Mucosa of descending colon (tissue), 3 donors: ENCODE measurements around the gene CYSTM1. TPM values are rescaled to one million over a fixed set of nuclear protein-coding genes. Genes with fewer than 3 reads are reported as not detected.

ENCODE experiments used
- ATAC-seq: fragments of 200-7000 bp; cut with Tn5 transposase; one replicate; pipeline ENCODE4 v1.9.1; 2020; ENCODE audit warnings: mild to moderate bottlenecking, moderate library complexity
- DNase-seq, 3 donors: peaks; one replicate each; pipeline ENCODE4 v3.0.0-alpha.2; 2020
- H3K36me3 ChIP-seq: fragments of 200-600 bp; one replicate; pipeline ENCODE4 v1.8.0; 2021; ENCODE audit warnings: low read depth, mild to moderate bottlenecking
- H3K4me1 ChIP-seq: fragments of 200-600 bp; one replicate; pipeline ENCODE4 v1.8.0; 2021; ENCODE audit warnings: low read depth, mild to moderate bottlenecking
- H3K4me3 ChIP-seq: fragments of 200-600 bp; one replicate; pipeline ENCODE4 v1.8.0; 2021; ENCODE audit warnings: mild to moderate bottlenecking
- H3K9me3 ChIP-seq: fragments of 200-600 bp; one replicate; pipeline ENCODE4 v1.8.0; 2021; ENCODE audit warnings: mild to moderate bottlenecking
- intact Hi-C, 2 donors: fragments of 100-400 bp; cut with DNase I in 1 of 2; cut with micrococcal nuclease in 1 of 2; formaldehyde crosslinking; loops; one replicate each; pipeline versions ENCODE4 v1.11.0 to v1.11.1; 2022; cut with DNase I, micrococcal nuclease
- total RNA-seq, 3 donors: library from RNA; stranded (reverse); fragmentation: NEBNext Ultra II Directional in 2 of 3; extraction: Animal tissue kit (Norgen Biotek cat#: 25700) in 2 of 3; gene quantifications; one replicate each; pipeline versions ENCODE4 v1.2.1 to v1.2.4, GENCODE V29; 2021 to 2023
- TF ChIP-seq, protein P1 (sequence below): fragments of 200-600 bp; IDR thresholded peaks from one replicate; pipeline ENCODE4 v1.8.0; 2022; ENCODE audit warnings: antibody characterized with exemption, mild to moderate bottlenecking
- donor health status: DM: no; HTN: no; CAD: no; lungs with moderate emphysema.
- donor health status: DM: no; HTN: no; CAD: no.
- donor health status: DM: no; HTN: yes; CAD: no.

Gene CYSTM1
- total RNA-seq, 3 donors from 2014 or later = 76.3 to 175 (median 136) TPM

DNA sequence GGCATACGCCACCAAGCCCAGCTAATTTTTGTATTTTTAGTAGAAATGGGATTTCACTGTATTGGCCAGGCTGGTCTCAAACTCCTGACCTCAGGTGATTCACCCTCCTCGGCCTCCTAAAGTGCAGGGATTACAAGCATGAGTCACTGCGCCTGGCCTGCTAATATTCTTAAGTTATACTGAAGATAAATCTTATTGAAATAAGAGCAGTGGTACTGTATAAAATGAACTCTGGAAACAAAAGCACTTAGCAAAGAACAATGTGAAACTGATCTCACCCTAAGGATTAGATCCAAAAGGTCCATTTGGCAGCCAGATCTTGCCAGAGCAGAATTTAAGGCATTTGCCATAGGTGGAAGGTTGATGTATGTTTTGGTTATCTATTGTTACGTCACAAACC, 27.1 kb downstream of the CYSTM1 start:
- intact Hi-C loops = no loop called here
- TF ChIP-seq, protein P1, sequence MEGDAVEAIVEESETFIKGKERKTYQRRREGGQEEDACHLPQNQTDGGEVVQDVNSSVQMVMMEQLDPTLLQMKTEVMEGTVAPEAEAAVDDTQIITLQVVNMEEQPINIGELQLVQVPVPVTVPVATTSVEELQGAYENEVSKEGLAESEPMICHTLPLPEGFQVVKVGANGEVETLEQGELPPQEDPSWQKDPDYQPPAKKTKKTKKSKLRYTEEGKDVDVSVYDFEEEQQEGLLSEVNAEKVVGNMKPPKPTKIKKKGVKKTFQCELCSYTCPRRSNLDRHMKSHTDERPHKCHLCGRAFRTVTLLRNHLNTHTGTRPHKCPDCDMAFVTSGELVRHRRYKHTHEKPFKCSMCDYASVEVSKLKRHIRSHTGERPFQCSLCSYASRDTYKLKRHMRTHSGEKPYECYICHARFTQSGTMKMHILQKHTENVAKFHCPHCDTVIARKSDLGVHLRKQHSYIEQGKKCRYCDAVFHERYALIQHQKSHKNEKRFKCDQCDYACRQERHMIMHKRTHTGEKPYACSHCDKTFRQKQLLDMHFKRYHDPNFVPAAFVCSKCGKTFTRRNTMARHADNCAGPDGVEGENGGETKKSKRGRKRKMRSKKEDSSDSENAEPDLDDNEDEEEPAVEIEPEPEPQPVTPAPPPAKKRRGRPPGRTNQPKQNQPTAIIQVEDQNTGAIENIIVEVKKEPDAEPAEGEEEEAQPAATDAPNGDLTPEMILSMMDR = no peak
- no peaks in the 10 kb centered on the region for H3K9me3 ChIP-seq
- no peaks in the 10 kb centered on the region for H3K4me1 ChIP-seq
- DNase-seq = no peak
- no peak for ATAC-seq
- no peaks in the 10 kb centered on the region for H3K36me3 ChIP-seq
- no peak overlapping the region for H3K4me3 ChIP-seq

DNA sequence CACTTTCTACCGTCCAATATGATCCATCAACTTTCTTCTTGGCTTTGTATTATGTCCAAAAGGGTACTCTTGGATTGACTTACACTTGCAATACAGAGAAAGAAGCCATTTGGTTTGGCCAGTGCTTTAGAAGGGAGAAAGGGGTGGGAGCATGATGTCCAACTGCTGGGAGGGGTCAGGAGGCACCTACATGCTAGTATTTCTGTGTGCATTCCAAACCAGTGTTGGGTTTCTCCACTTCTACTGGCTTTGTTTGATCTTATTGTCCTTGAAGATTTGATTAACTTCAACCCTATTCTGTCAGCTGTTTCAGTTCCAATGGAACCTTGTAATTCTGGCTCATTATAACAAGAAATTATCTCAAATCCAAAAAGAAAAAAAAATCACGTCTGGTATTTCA, 27.6 kb downstream of the CYSTM1 start:
- Histone ChIP-seq H3K36me3 (no peaks in the 10 kb centered on the region), H3K9me3 (no peaks in the 10 kb centered on the region), H3K4me3 (no peak overlapping the region), H3K4me1 (no peaks in the 10 kb centered on the region)
- DNase-seq = no peak
- intact Hi-C loops = no loop called here
- no peak for ATAC-seq
- TF ChIP-seq, protein P1 = no peak

DNA sequence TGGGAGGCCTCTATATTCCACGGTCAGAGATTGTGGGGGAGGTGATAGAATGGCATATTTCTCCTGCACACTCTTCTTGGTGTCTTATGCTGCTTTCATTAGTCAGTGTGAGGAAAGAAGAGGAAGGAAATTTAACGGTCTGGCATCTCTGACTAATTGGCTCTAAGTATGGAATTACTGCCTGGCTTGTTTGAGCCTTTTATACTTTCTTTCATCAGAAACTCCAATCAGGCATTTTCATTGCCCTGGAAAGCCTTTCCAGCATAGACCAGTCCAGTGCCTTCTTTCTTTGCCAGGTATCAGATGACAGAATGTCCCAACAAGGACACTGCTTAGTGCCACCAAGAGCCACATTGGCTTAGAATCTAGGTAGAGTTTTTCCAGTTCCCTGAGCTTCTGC, 30.2 kb downstream of the CYSTM1 start:
- Histone ChIP-seq H3K9me3 (no peaks in the 10 kb centered on the region), H3K4me1 (no peaks in the 10 kb centered on the region), H3K4me3 (no peak overlapping the region), H3K36me3 (no peaks in the 10 kb centered on the region)
- DNase-seq (no peak), ATAC-seq (peak; percentile 30)
- TF ChIP-seq, protein P1 = no peak
- intact Hi-C loops = no loop called here

DNA sequence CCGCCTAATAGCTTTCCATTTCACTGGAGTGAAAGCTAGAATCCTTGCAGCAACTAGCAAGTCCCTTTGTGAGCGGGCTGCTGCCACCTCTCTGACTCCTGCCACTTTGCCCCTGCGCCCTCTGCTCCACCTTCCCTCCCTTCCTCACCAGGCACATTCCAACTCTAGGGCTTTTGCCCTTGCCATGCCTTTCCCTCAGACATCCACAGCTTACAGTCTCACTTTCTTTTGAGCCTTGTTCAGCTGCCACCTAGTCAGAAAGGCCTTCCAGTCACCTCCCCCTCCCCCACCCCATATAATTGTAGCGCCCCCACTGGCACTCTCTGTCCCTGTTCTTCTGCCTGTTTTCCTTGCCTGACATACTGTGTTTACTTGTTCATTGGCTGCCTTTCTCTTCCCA, 31.0 kb downstream of the CYSTM1 start:
- Histone ChIP-seq H3K4me1 (no peaks in the 10 kb centered on the region), H3K4me3 (no peak overlapping the region), H3K36me3 (no peaks in the 10 kb centered on the region), H3K9me3 (no peaks in the 10 kb centered on the region)
- DNase-seq = no peak
- TF ChIP-seq, protein P1 = no peak
- intact Hi-C loops = no loop called here
- no peak for ATAC-seq

DNA sequence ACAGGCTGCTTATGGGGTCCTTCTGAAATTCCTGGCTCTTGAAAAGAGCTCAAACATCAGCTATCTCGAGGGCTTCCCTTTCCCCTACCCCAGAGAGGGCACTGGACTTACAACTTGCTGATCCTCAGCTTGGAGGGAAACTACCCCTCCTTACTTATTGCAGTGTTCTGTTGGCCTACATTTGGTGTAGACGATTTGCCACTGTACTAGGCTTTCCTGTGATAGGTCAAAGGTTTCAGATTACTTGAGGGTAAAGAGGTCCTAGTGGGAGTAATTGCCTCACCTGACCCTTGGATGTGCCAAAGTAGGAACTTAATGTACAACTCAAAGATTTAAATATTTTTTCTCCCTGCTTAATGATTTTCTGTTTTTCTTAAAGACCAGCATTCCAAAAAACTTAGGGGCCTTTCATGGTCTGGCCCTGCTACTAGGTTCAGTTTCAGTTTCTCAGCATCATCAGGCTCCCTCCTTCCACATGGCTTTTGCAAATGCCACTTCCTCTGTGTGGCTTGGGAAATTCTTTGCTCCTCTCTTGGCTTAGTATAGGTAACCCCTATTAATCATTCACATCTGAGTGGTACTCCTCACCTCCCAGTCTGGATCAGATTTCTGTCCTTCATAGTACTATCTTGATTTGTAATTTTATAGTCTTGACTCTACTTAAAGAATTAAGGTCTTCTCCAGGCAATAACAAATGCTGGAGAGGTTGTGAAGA, 32.4 kb downstream of the CYSTM1 start:
- DNase-seq (no peak), ATAC-seq (peak; percentile 39)
- intact Hi-C loops = no loop called here
- H3K4me1 ChIP-seq = no peaks in the 10 kb centered on the region
- TF ChIP-seq, protein P1 = no peak
- no peaks in the 10 kb centered on the region for H3K36me3 ChIP-seq
- H3K9me3 ChIP-seq = no peaks in the 10 kb centered on the region
- no peak overlapping the region for H3K4me3 ChIP-seq

DNA sequence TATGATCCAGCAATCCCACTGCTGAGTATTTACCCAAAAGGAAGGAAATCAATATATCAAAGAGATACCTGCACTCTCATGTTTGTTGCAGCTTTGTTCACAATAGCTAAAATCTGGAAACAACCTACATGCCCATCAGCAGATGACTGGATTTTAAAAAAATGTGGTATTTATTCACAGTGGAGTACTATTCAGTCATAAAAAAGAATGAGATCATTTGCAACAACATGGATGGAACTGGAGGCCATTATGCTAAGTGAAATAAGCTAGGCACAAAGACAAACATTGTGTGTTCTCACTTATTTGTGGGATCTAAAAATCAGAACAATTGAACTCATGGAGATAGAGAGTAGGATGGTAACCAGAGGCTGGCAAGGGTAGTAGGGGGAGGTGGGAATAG, 33.1 kb downstream of the CYSTM1 start:
- Histone ChIP-seq H3K4me1 (no peaks in the 10 kb centered on the region), H3K9me3 (no peaks in the 10 kb centered on the region), H3K4me3 (no peak overlapping the region), H3K36me3 (no peaks in the 10 kb centered on the region)
- ATAC-seq (no peak), DNase-seq (no peak)
- TF ChIP-seq, protein P1 = no peak
- intact Hi-C loops = no loop called here
